CD14-positive monocyte (primary cell): ENCODE measurements around the gene SMIM35. TPM values are rescaled to one million over a fixed set of nuclear protein-coding genes. Genes with fewer than 3 reads are reported as not detected.

ENCODE experiments used
- DNase-seq, 3 donors: peaks; one replicate each; pipeline ENCODE4 v3.0.0-alpha.2; 2011 to 2022
- H2AFZ ChIP-seq: 2 replicates; pipeline ENCODE4 v1.6.0; 2012; ENCODE audit warnings: mild to moderate bottlenecking, low read depth, low read length, inconsistent platforms; ENCODE audit not compliant: insufficient read depth, poor library complexity, severe bottlenecking
- H3K27ac ChIP-seq, 2 donors: 1 replicate in 1 of 2; 2 replicates in 1 of 2; pipeline ENCODE4 v1.5.1; 2012 to 2013; ENCODE audit warnings: low read length in 2 of 2, control low read depth in 1 of 2, inconsistent platforms in 1 of 2, low read depth in 1 of 2, mild to moderate bottlenecking in 1 of 2
- H3K27me3 ChIP-seq, 2 donors: one replicate each; pipeline versions ENCODE4 v1.6.0 to v1.6.1; 2011 to 2013; ENCODE audit warnings: low read length in 2 of 2; ENCODE audit not compliant: control insufficient read depth in 2 of 2, insufficient read depth in 2 of 2
- H3K36me3 ChIP-seq, 2 donors: replicated peaks in 1 of 2; 1 replicate in 1 of 2; 2 replicates in 1 of 2; pipeline versions ENCODE4 v1.5.1 to v1.6.1; 2012 to 2013; ENCODE audit warnings: low read length in 2 of 2, control low read depth in 1 of 2, inconsistent platforms in 1 of 2, mild to moderate bottlenecking in 1 of 2; ENCODE audit not compliant: insufficient read depth in 2 of 2, control insufficient read depth in 1 of 2
- H3K4me1 ChIP-seq, 2 donors: 1 replicate in 1 of 2; 2 replicates in 1 of 2; pipeline versions ENCODE4 v1.5.1 to v1.6.1; 2012 to 2013; ENCODE audit warnings: low read length in 2 of 2, control low read depth in 1 of 2, inconsistent platforms in 1 of 2, mild to moderate bottlenecking in 1 of 2, moderate library complexity in 1 of 2; ENCODE audit not compliant: insufficient read depth in 2 of 2, control insufficient read depth in 1 of 2
- H3K4me2 ChIP-seq: replicated peaks from 2 replicates; pipeline ENCODE3; 2012; ENCODE audit warnings: low read length, moderate library complexity, mild to moderate bottlenecking; ENCODE audit not compliant: poor library complexity, severe bottlenecking; ENCODE audit errors: extremely low read depth
- H3K4me3 ChIP-seq, 3 experiments: fragments of 200-600 bp in 1 of 3; sonication (generic) in 1 of 3; replicated peaks in 1 of 3; 1 replicate in 2 of 3; 2 replicates in 1 of 3; pipeline ENCODE4 v1.5.1; 2011 to 2013; ENCODE audit warnings: low read length in 3 of 3, mild to moderate bottlenecking in 3 of 3, control low read depth in 2 of 3, low read depth in 2 of 3, inconsistent platforms in 1 of 3, moderate library complexity in 1 of 3
- H3K79me2 ChIP-seq: 2 replicates; pipeline ENCODE4 v1.6.0; 2012; ENCODE audit warnings: mild to moderate bottlenecking, control low read depth, inconsistent platforms, low read length, moderate library complexity; ENCODE audit not compliant: insufficient read depth
- H3K9ac ChIP-seq: 2 replicates; pipeline ENCODE4 v1.6.0; 2017; ENCODE audit warnings: low read length, mild to moderate bottlenecking; ENCODE audit not compliant: insufficient read depth, poor library complexity, severe bottlenecking
- H3K9me3 ChIP-seq, 2 donors: replicated peaks in 1 of 2; 1 replicate in 1 of 2; 2 replicates in 1 of 2; pipeline versions ENCODE4 v1.5.1 to v1.6.1; 2012 to 2013; ENCODE audit warnings: low read length in 2 of 2, control low read depth in 1 of 2; ENCODE audit not compliant: control insufficient read depth in 1 of 2, insufficient read depth in 1 of 2
- H4K20me1 ChIP-seq: 2 replicates; pipeline ENCODE4 v1.6.0; 2012; ENCODE audit warnings: mild to moderate bottlenecking, low read length, control low read depth, moderate library complexity; ENCODE audit not compliant: insufficient read depth
- H3K27ac Mint-ChIP-seq, 7 donors: one replicate each; pipeline ENCODE4 v1.8.0; 2020; ENCODE audit warnings: mild to moderate bottlenecking in 7 of 7, mixed read lengths in 7 of 7, moderate library complexity in 6 of 7, inconsistent platforms in 2 of 7
- H3K27me3 Mint-ChIP-seq, 3 donors: one replicate each; pipeline ENCODE4 v1.8.0; 2021 to 2022; ENCODE audit warnings: low read depth in 3 of 3, mild to moderate bottlenecking in 3 of 3, mixed read lengths in 3 of 3, moderate library complexity in 3 of 3, inconsistent platforms in 1 of 3
- H3K36me3 Mint-ChIP-seq, 2 donors: one replicate each; pipeline ENCODE4 v1.8.0; 2020; ENCODE audit warnings: mixed read lengths in 2 of 2, inconsistent platforms in 1 of 2, mild to moderate bottlenecking in 1 of 2
- H3K4me1 Mint-ChIP-seq: one replicate; pipeline ENCODE4 v1.8.0; 2020; ENCODE audit warnings: mild to moderate bottlenecking, mixed read lengths
- H3K4me3 Mint-ChIP-seq, 2 donors: one replicate each; pipeline ENCODE4 v1.8.0; 2020; ENCODE audit warnings: mild to moderate bottlenecking in 2 of 2, mixed read lengths in 2 of 2, moderate library complexity in 1 of 2
- H3K9me3 Mint-ChIP-seq, 7 donors: one replicate each; pipeline ENCODE4 v1.8.0; 2020 to 2022; ENCODE audit warnings: mixed read lengths in 7 of 7, mild to moderate bottlenecking in 6 of 7, moderate library complexity in 6 of 7, inconsistent platforms in 2 of 7
- CTCF ChIP-seq: fragments of 200-600 bp; IDR thresholded peaks from one replicate; pipeline ENCODE4 v1.8.0; 2022; ENCODE audit warnings: antibody characterized with exemption, mild to moderate bottlenecking
- WGBS: methylation state at CpG from one replicate; pipeline ENCODE4 v1.1.5; 2013; ENCODE audit warnings: missing lambda C conversion rate; ENCODE audit not compliant: insufficient coverage; 5-methylcytosine and 5-hydroxymethylcytosine counted together
- intact Hi-C, 2 donors: fragments of 100-400 bp; cut with micrococcal nuclease; formaldehyde crosslinking; loops; one replicate each; pipeline versions ENCODE4 v1.15.0 to v1.15.1; 2023
- polyA plus RNA-seq, 3 donors: library from polyadenylated mRNA; depleted of rRNA in 1 of 3; unstranded in 2 of 3; stranded (reverse) in 1 of 3; fragments of 300-500 nt in 2 of 3; fragments of >200 nt in 1 of 3; fragmentation: Illumina TruSeq in 2 of 3; gene quantifications; 1 replicate in 2 of 3; 2 replicates in 1 of 3; pipeline ENCODE4 v1.2.3, GENCODE V29; 2012 to 2021

The SMIM35 gene
- polyA plus RNA-seq, 3 donors: 0.05 to 0.29 (median 0.11) TPM

GRCh38 chr11:118000850-118001228, 85.9 kb downstream of the SMIM35 start:
- H3K9ac ChIP-seq: peak overlapping the region; percentile 12
- no peaks in the 10 kb centered on the region for H3K27me3 ChIP-seq
- H2AFZ ChIP-seq: no peak overlapping the region
- peaks cover 85 to 100% of the 10 kb centered on the region in 2 donors for H3K4me1 ChIP-seq
- peak overlapping the region; percentile 76 to 95 for H3K27ac ChIP-seq
- peaks cover 54 to 57% of the 10 kb centered on the region in 2 donors for H3K36me3 ChIP-seq
- intact Hi-C loops: loop anchor here in 1 of 2 donors (1.0 kb wide), 1 partner anchor 8 kb away; no protein-coding TSS in a partner anchor
- no peak for DNase-seq
- H3K9me3 ChIP-seq: peaks cover 0 to 4% of the 10 kb centered on the region in 2 donors
- peaks cover 50% of the 10 kb centered on the region for H3K79me2 ChIP-seq
- peak overlapping the region; percentile 27 for H3K4me2 ChIP-seq
- peak overlapping the region in 1 of 3 experiments; percentile 41 for H3K4me3 ChIP-seq
- H4K20me1 ChIP-seq: peaks cover 66% of the 10 kb centered on the region
- H3K36me3 Mint-ChIP-seq: peaks cover 60 to 65% of the 10 kb centered on the region in 2 donors
- H3K27ac Mint-ChIP-seq: peak overlapping the region; percentile 92 to 98 (median 95)
- peaks cover 3 to 13% (median 6%) of the 10 kb centered on the region in 7 donors for H3K9me3 Mint-ChIP-seq
- H3K27me3 Mint-ChIP-seq: peaks cover 0 to 2% (median 0%) of the 10 kb centered on the region in 3 donors
- no CpG with 5 or more reads among the region's 1 CpG for WGBS
- TF ChIP-seq CTCF: no peak
- H3K4me1 Mint-ChIP-seq: peaks cover 88% of the 10 kb centered on the region
- no peak overlapping the region for H3K4me3 Mint-ChIP-seq

GRCh38 chr11:118000067-118000849, 86.5 kb downstream of the SMIM35 start:
- Histone ChIP-seq H3K36me3 (peaks cover 60 to 63% of the 10 kb centered on the region in 2 donors), H3K4me3 (peak overlapping the region in 1 of 3 experiments; percentile 41), H3K27me3 (no peaks in the 10 kb centered on the region), H4K20me1 (peaks cover 72% of the 10 kb centered on the region), H3K4me2 (peak overlapping the region; percentile 27), H3K4me1 (peaks cover 85 to 100% of the 10 kb centered on the region in 2 donors), H3K9ac (peak overlapping the region; percentile 12), H2AFZ (no peak overlapping the region), H3K9me3 (peaks cover 0 to 4% of the 10 kb centered on the region in 2 donors), H3K27ac (peak overlapping the region; percentile 76 to 95), H3K79me2 (peaks cover 56% of the 10 kb centered on the region)
- H3K9me3 Mint-ChIP-seq: peaks cover 3 to 13% (median 6%) of the 10 kb centered on the region in 7 donors
- no peak for TF ChIP-seq CTCF
- intact Hi-C loops: loop anchor here in 1 of 2 donors (1.0 kb wide), 1 partner anchor 9 kb away; no protein-coding TSS in a partner anchor
- peaks cover 65 to 71% of the 10 kb centered on the region in 2 donors for H3K36me3 Mint-ChIP-seq
- peaks cover 0 to 2% (median 0%) of the 10 kb centered on the region in 3 donors for H3K27me3 Mint-ChIP-seq
- peaks cover 88% of the 10 kb centered on the region for H3K4me1 Mint-ChIP-seq
- no peak for DNase-seq
- H3K4me3 Mint-ChIP-seq: peak overlapping the region in 1 of 2 donors; percentile 10
- peak overlapping the region; percentile 74 to 98 (median 95) for H3K27ac Mint-ChIP-seq
- 98% methylated on average over 3 of the region's 4 CpGs for WGBS
